Activated naive CD8-positive, alpha-beta T cell treated with anti-CD3 and anti-CD28 coated beads, Interleukin-2, amount 10 ng/mL, durations not matched to agents 7 days and 5 days (primary cell): ENCODE measurements around the gene MYO9B. TPM values are rescaled to one million over a fixed set of nuclear protein-coding genes. Genes with fewer than 3 reads are reported as not detected.
A peak's percentile ranks its signal among the peaks of the same experiment; 100 is the strongest.
"Not testable (repeated sequence)": the region's sequence is repeated elsewhere in the genome, so short reads cannot be mapped to it uniquely, and the experiment has no call there.

ENCODE experiments used
- ATAC-seq: fragments of 150-1000 bp; cut with Tn5 transposase; one replicate; pipeline ENCODE4 v1.10.0; 2021; ENCODE audit warnings: low read depth, moderate library complexity
- POLR2A ChIA-PET: fragments of 350-600 bp; sonication (Branson Sonifier 250); formaldehyde crosslinking; loops from one replicate; lab custom pipeline; 2021; ENCODE audit warnings: antibody characterized with exemption; lab: Charles Lee
- DNase-seq: peaks from one replicate; pipeline ENCODE4 v3.0.0; 2021
- H3K27ac Mint-ChIP-seq: one replicate; pipeline ENCODE4 v1.8.0; 2022; ENCODE audit warnings: mild to moderate bottlenecking, mixed read lengths
- H3K27me3 Mint-ChIP-seq: one replicate; pipeline ENCODE4 v1.8.0; 2022; ENCODE audit warnings: mild to moderate bottlenecking, moderate library complexity, mixed read lengths
- H3K36me3 Mint-ChIP-seq: one replicate; pipeline ENCODE4 v1.8.0; 2021; ENCODE audit warnings: mild to moderate bottlenecking, mixed read lengths
- H3K4me1 Mint-ChIP-seq: one replicate; pipeline ENCODE4 v1.8.0; 2021; ENCODE audit warnings: mixed read lengths
- H3K4me3 Mint-ChIP-seq: one replicate; pipeline ENCODE4 v1.8.0; 2022; ENCODE audit warnings: mild to moderate bottlenecking, moderate library complexity, mixed read lengths
- H3K9me3 Mint-ChIP-seq: one replicate; pipeline ENCODE4 v1.8.0; 2021; ENCODE audit warnings: mixed read lengths
- total RNA-seq, 2 experiments: library from RNA; stranded (reverse); gene quantifications; one replicate each; pipeline ENCODE4 v1.2.3, GENCODE V29; 2021

The MYO9B gene
- total RNA-seq, 2 experiments from 2014 or later: 275 to 285 TPM

GRCh38 chr19:17135001-17135853 is 59.6 kb downstream of the MYO9B start:
- Mint-ChIP-seq H3K36me3 (peaks cover 38% of the 10 kb centered on the region), H3K27me3 (no peaks in the 10 kb centered on the region), H3K27ac (peak overlapping the region; percentile 85), H3K4me3 (peak overlapping the region; percentile 81), H3K9me3 (no peaks in the 10 kb centered on the region), H3K4me1 (peaks cover 20% of the 10 kb centered on the region)
- ATAC-seq (peak; percentile 93), DNase-seq (peak; percentile 65)
- POLR2A ChIA-PET: interaction anchor here (0.9 kb wide), 1 partner anchor 10 kb away, joined by 3 read pairs; no protein-coding TSS in a partner anchor

GRCh38 chr19:17136021-17136420 is 60.4 kb downstream of the MYO9B start:
- H3K27me3 Mint-ChIP-seq: no peaks in the 10 kb centered on the region
- peak overlapping the region; percentile 42 for H3K27ac Mint-ChIP-seq
- no peak for DNase-seq

GRCh38 chr19:17136617-17137016 is 61.0 kb downstream of the MYO9B start:
- ATAC-seq: no peak
- no peak overlapping the region for H3K27ac Mint-ChIP-seq
- POLR2A ChIA-PET: interaction anchor here (1.0 kb wide), 1 partner anchor 62 kb away, joined by 4 read pairs; no protein-coding TSS in a partner anchor
- no peaks in the 10 kb centered on the region for H3K27me3 Mint-ChIP-seq
- DNase-seq: no peak
- H3K4me3 Mint-ChIP-seq: no peak overlapping the region
- H3K4me1 Mint-ChIP-seq: peaks cover 19% of the 10 kb centered on the region
- H3K36me3 Mint-ChIP-seq: peaks cover 41% of the 10 kb centered on the region
- H3K9me3 Mint-ChIP-seq: no peaks in the 10 kb centered on the region

More at GRCh38 chr19:17136021-17136420, 60.4 kb downstream of the MYO9B start:
- Mint-ChIP-seq H3K9me3 (no peaks in the 10 kb centered on the region), H3K4me3 (no peak overlapping the region), H3K4me1 (peaks cover 16% of the 10 kb centered on the region), H3K36me3 (peaks cover 36% of the 10 kb centered on the region)
- POLR2A ChIA-PET: interaction anchor here (0.7 to 1.0 kb wide), 3 partner anchors 10 to 70 kb away, joined by 3 to 4 read pairs (median 3); no protein-coding TSS in a partner anchor
- no peak for ATAC-seq

GRCh38 chr19:17137417-17137816 is 61.8 kb downstream of the MYO9B start:
- no peak overlapping the region for H3K4me3 Mint-ChIP-seq
- H3K4me1 Mint-ChIP-seq: peaks cover 20% of the 10 kb centered on the region
- H3K27ac Mint-ChIP-seq: no peak overlapping the region
- POLR2A ChIA-PET: interaction anchor here (0.6 to 1.0 kb wide), 2 partner anchors 28 to 61 kb away, joined by 3 to 4 read pairs; partner anchors contain the start of genes HAUS8 and MYO9B
- peaks cover 43% of the 10 kb centered on the region for H3K36me3 Mint-ChIP-seq
- no peak for DNase-seq
- no peaks in the 10 kb centered on the region for H3K9me3 Mint-ChIP-seq
- no peaks in the 10 kb centered on the region for H3K27me3 Mint-ChIP-seq
- ATAC-seq: no peak

GRCh38 chr19:17138052-17138846 is 62.7 kb downstream of the MYO9B start:
- H3K9me3 Mint-ChIP-seq, H3K4me3 Mint-ChIP-seq, H3K27ac Mint-ChIP-seq, DNase-seq, ATAC-seq, H3K27me3 Mint-ChIP-seq: not testable (repeated sequence)
- Mint-ChIP-seq H3K36me3 (peaks cover 48% of the 10 kb centered on the region), H3K4me1 (peaks cover 22% of the 10 kb centered on the region)
- POLR2A ChIA-PET: interaction anchor here (1.0 kb wide), 1 partner anchor 62 kb away, joined by 4 read pairs; the partner anchor contains the start of genes HAUS8 and MYO9B

GRCh38 chr19:17138937-17139598 is 63.5 kb downstream of the MYO9B start:
- no peak for ATAC-seq
- Mint-ChIP-seq H3K4me3 (no peak overlapping the region), H3K9me3 (no peaks in the 10 kb centered on the region), H3K27ac (no peak overlapping the region), H3K4me1 (peaks cover 19% of the 10 kb centered on the region), H3K36me3 (peaks cover 44% of the 10 kb centered on the region), H3K27me3 (no peaks in the 10 kb centered on the region)
- no peak for DNase-seq
- POLR2A ChIA-PET: no interaction called here

- Mint-ChIP-seq H3K4me1 (peaks cover 14% of the 10 kb centered on the region), H3K36me3 (peaks cover 26% of the 10 kb centered on the region)
- POLR2A ChIA-PET, H3K27me3 Mint-ChIP-seq, ATAC-seq, H3K9me3 Mint-ChIP-seq, DNase-seq, H3K27ac Mint-ChIP-seq, H3K4me3 Mint-ChIP-seq: not testable (repeated sequence)
Observed at GRCh38 chr19:17144771-17145170, 69.2 kb downstream of the MYO9B start.

- peaks cover 14% of the 10 kb centered on the region for H3K4me1 Mint-ChIP-seq
- ATAC-seq: no peak
- POLR2A ChIA-PET: no interaction called here
- DNase-seq: no peak
- no peak overlapping the region for H3K27ac Mint-ChIP-seq
- H3K9me3 Mint-ChIP-seq: no peaks in the 10 kb centered on the region
- H3K36me3 Mint-ChIP-seq: peaks cover 20% of the 10 kb centered on the region
- H3K27me3 Mint-ChIP-seq: no peaks in the 10 kb centered on the region
- no peak overlapping the region for H3K4me3 Mint-ChIP-seq
Observed at GRCh38 chr19:17145546-17146497, 70.2 kb downstream of the MYO9B start.

- H3K4me3 Mint-ChIP-seq: no peak overlapping the region
- DNase-seq (no peak), ATAC-seq (no peak)
- POLR2A ChIA-PET: no interaction called here
- H3K9me3 Mint-ChIP-seq: no peaks in the 10 kb centered on the region
- H3K27me3 Mint-ChIP-seq: no peaks in the 10 kb centered on the region
- H3K4me1 Mint-ChIP-seq: peaks cover 7% of the 10 kb centered on the region
- peaks cover 16% of the 10 kb centered on the region for H3K36me3 Mint-ChIP-seq
- H3K27ac Mint-ChIP-seq: no peak overlapping the region
Observed at GRCh38 chr19:17148130-17148529, 72.6 kb downstream of the MYO9B start.

GRCh38 chr19:17149393-17150135 is 74.0 kb downstream of the MYO9B start:
- Mint-ChIP-seq H3K9me3 (no peaks in the 10 kb centered on the region), H3K4me1 (peaks cover 6% of the 10 kb centered on the region), H3K36me3 (peaks cover 21% of the 10 kb centered on the region), H3K27ac (peak overlapping the region; percentile 25), H3K27me3 (no peaks in the 10 kb centered on the region), H3K4me3 (no peak overlapping the region)
- DNase-seq (no peak), ATAC-seq (no peak)
- POLR2A ChIA-PET: no interaction called here

- DNase-seq: no peak
- Mint-ChIP-seq H3K36me3 (peaks cover 19% of the 10 kb centered on the region), H3K9me3 (no peaks in the 10 kb centered on the region), H3K27me3 (no peaks in the 10 kb centered on the region), H3K4me1 (no peaks in the 10 kb centered on the region), H3K27ac (no peak overlapping the region), H3K4me3 (no peak overlapping the region)
- POLR2A ChIA-PET: interaction anchor here (0.5 kb wide), 1 partner anchor 20 kb away, joined by 4 read pairs; no protein-coding TSS in a partner anchor
- no peak for ATAC-seq
Observed at GRCh38 chr19:17153996-17154395, 78.4 kb downstream of the MYO9B start.
